HG03439 (cell line): Measurements from ENCODE around the gene C1orf35.

Experiments used
- ATAC-seq: cut with Tn5 transposase; IDR thresholded peaks from one replicate; pipeline ENCODE4 v1.9.1; 2021; ENCODE audit warnings: mild to moderate bottlenecking, moderate library complexity; ENCODE audit not compliant: unreplicated experiment

The C1orf35 gene

DNA sequence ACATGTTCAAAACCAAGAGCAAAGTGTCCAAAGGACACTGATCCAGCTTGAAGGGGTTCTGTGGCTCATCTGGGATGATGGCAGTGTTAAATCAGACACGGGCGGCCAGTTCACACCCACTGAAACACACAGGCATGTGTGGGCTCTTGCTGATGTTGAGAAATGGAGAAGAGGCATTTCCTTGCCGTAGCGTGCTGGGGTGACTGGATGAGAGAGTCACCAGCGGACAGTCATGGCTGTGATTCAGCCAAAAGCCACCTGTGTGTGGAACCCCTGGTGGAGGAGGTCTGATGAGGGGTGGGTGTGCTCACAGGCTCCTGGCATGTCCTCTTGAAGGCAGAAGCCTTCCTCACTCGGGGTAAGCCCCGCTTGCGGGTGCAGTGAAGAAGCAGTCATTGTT is 7.2 kb downstream of the C1orf35 start:
- no peak for ATAC-seq

DNA sequence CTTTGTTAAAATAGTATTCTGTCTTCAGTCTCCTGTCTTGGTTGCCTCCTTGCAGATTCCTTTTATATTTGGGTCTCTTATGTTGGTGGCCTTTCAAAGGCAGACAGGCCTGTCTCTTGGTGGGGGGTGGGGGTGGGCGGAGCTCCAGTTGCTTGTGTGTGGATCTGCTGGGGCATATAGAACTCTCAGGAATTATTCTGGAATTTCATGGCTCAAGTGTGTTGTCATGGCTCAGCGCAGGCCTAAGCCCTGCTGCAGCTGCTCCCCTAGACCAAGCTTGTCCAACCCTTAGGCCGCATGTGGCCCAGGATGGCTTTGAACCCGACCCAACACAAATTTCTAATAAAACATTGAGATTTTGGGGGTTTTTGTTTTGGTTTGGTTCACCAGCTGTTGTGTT is 8.0 kb downstream of the C1orf35 start:
- no peak for ATAC-seq

DNA sequence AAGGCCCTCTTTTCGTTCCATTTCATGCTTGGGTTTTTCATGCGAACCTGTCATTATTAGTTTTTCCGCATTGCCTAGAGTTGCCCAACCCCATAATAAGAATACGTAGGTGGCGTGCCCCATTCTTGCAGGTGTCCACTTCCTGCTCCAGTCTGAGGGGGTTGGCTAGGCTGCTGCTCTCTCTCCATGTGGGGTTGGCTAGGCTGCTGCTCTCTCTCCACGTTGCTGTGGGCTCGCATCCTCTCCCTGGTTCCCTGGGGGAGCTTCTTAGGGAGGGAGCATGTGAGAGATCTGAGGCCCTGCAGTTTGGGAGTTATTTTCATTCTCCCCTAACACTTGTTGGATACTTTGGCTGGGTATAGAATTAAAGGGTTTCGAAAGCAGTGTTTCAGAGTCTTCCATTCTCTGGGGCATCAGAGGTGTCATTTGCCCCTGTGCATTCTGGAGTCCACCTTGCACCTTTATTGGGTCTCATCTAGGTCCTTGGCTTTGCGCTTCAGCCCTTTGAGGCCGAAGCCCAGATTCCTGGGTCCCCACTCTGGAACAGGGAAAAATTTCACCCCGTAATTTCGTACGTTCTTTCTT is 8.6 kb downstream of the C1orf35 start:
- ATAC-seq = no peak

DNA sequence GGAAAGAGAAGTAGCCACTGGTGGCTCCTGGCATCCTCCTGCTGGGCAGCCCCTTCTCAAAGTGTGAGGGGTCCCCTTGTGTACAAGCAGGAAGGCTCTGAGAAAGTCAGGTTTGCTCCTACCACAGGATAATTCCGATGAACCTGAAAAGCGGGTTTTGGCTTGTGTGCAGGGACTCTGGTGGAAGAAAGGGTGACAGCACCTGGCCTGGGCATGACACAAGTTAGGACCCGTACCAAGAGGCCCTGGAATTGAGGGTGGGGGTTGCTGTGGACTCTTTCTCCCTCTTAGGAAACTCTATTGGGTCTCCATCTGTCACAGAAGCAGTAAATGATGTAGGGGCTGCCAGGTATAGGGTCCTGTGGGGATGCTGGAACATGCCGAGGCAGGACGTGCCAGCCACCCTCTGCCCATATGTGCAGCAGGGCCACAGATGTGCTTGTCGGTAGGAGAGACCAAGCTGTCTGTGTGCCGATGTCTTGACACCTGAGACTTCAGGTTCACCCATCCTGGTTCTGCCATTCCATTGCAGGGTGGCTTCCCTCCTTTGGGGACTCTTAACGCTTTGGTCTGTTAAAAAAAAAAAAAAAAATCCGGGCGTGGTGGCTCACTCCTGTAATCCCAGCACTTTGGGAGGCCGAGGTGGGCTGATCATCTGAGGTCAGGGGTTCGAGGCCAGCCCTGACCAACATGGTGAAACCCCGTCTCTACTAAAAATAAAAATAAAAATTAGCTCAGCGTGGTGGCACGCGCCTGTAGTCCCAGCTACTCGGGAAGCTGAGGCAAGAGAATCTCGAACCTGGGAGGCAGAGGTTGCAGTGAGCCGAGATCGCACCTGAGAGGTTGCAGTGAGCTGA is 9.8 kb downstream of the C1orf35 start:
- ATAC-seq = no peak

DNA sequence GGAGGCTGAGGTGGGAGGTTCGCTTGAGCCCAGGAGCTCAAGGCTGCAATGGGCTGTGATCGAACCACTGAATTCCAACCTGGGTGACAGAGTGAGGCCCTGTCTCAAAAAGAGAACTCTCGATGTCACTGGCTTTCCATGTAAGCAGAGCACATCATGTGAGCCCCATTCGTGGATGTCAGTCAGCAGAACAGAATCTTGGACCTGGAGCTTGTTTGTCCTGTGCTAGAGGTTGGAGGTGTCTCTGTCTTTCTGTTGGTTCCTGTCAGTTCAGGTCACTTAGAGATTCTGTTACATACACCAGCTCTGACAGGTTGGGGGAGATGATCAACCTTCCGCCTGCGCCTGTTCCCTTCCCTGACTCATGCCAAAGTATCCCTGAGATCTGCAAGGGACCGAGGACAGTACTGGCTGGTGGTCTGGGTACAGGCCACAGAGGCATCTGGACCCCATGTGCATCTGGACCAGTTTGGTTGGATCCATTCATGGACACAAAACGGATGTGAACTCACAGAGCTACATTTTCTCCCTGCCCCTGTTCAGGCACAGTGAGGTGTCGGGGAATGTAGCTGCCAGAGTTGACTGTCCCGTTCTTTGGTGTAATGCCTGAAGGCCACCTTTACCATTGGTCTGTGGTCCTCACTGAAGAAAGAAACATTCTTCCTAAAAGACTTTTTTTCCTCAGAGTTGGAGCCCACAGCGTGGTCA is 10.6 kb downstream of the C1orf35 start:
- no peak for ATAC-seq

DNA sequence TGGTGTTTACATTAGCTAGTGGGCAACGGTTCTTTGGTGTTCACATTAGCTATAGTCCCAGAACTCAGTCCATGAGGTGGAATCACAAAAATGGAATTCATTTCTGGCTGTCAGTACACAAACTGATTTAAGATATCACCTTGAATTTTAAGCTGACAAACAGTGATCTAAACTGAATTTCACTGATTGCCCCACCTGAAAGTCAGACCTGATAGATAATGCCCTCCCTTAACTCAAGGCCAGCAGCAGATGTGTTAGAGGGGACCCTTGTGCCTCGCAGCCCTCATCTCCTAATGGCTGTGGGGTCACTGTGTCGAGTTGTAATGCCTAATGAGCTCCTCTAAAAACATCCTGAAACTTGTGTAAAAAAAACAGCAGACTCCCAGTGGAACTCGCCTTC is 12.0 kb downstream of the C1orf35 start:
- ATAC-seq = no peak

DNA sequence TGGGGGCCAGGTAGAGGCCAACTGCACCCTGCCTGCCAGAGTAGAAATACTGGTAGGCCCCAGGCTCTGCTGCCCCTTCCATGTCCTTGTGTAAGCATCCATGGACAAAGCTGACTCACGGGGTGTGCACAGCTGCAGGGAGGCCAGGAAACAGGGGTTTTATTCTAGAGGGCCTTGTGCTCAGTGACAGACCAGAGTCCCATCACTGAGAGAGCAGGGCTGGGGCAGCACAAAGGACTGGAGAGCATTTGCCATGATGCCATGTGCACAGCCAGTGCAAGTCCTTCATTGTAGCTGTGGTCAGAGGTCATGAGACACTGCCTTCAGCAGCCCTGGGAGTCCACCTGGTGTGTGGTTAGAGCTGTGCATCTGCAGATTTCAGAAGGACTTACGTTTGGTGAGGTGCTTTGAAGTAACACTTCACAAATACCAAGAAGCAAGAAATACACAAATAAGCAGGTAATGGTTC is 12.5 kb downstream of the C1orf35 start:
- ATAC-seq = no peak

DNA sequence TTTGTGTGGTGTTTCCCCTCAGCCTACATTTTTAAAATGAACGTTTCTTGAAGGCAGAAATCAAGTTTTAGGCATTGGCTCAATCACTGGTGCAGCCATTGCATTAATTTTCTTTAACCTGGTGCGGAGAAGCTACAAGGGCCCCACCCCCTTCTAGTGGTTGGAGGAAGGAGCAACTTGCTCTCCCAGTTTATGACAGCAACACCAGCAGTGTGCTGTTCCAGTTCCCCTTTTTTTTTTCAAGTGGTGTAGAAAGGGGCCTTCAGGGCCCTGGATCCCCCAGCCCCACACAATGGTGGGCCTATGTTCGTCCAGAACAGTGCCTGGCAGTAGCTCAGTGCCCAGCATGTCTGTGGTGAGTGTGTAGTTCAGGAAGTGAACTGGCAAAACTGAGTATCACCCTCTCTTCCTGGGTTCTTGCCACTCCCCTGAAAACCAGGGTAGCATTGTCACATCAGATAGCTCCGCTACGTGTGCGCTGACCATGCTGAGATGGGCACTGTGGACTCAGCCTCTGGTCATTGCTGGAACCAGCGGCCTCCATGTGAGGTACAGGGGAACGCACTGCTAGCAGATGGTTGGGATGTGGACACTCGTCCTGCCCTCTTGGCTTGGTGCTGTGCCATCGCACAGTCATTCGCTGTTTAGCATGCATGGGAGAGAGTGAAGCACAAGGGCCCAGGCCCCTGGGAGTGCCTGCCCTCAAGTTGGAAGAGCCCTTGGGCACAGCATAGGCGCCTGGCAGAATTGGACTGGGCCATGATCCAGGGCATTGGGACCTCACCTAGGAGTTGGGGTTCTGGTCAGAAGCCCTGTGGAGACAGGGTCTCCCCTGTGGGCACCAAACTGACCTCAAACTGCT is 13.4 kb downstream of the C1orf35 start:
- ATAC-seq = no peak

DNA sequence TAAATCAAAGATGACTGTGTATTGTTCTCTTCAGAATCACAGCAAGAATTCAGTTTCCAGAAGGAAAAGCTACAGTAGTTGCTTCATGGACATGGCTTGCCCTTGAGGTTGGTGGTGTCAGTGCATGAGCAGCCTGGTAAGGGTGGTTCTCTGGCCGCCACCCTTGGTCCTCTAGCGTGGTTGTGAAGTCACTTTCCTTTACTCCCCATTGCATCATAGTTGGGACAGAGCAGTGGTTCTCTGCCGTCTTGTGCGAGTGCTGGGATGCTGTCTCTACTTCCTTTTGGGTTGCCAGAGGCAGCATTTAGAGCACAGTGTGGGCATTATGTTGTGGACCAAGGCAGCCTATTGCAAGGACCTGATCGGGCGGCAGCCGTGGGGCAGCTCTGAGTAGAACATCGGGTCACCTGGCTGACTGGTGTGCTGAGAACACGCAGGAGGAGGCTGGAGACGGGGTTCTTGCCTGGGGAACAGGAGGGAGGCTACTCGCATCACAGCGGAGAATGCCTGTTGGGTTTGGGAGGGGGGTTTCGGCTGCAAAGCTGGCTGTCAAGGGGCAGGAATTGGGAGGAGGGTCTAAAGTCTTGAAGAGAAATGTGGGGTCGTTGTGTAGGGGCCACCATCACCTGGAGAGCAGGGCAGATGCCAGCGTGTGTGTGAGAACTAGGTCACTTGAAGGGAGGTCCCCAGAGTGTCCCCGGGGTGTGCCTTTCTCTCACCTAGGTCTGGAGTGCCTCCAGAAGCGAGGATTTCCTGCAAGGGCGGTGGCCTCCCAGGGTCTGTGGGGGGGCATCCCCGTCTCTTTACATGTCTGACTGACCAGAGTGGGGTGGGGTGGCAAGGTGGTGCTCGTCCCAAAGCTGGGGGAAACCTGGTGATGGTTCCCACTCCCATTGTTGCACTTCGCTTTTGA is 14.3 kb downstream of the C1orf35 start:
- ATAC-seq = no peak

DNA sequence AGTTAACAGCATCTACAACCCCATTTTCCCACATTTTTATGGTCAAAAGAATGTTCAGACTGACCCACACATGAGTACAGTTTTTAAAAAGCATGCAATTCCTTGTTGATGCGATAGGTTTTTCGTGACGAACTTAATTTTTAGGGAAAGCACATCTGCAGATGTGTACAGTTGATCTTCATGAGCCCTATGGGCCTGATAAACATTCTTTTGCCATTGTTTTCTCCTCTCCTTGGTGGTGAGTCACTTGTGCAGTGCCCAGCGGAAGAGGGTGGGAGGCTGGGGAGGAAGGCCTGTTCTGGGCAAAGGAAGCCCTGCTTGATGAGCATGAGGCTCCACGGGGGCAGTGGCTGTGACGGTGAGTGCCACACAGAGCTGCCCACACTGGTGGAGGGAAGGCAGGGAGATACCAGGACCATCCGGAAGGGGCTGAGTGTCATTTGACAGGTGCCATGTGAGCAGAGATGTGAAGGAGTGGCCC is 15.3 kb downstream of the C1orf35 start:
- no peak for ATAC-seq

DNA sequence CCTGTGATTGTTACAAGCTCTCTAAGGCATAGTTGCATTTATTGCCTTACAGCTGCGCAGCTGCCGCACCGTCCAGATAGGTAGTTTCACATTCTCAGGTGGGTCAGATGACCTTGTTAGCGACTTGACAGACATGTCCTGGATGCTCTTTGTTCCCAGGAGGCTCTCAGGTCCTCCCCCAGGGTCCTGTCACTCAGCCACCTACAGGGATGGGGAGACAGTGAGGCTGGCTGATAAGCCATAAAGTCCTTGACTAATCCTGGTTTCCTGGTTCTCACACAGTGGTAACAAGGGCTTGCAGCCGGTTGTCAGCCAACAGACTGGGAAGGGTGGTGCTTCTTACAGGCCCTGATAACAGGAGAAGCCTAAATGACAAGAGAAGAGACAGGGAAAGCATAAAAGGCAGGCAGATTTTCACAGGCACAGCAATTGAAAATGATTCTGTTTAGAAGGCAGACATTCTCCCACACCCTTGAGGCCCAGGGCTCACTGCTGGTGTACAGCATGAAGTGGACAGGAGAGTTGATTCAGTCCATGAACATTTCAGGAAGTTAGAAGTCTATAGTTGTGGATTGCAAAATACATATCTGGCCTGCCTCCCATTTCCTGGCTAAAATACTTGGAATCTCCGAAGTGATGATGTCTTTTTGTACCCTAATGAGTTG is 17.7 kb downstream of the C1orf35 start:
- no peak for ATAC-seq

DNA sequence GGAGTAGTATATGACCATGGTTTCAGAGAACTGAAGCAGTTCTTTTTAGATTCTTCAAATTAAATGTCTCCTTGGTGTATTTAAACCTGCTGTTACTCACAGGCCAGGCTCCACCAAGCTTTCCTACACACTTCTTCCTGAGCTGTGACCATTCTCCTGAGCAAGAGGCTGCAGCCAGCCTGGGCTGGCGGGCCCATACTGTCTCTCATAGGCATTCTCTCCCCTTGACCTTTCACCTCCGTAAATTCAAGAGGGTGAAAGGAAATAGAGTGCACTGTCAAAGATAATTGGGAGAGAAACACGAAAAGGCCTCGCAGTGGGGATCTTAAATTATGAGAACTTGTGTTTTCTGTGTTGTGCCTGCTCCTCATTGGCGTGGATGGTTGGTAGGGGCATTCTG is 18.3 kb downstream of the C1orf35 start:
- no peak for ATAC-seq

DNA sequence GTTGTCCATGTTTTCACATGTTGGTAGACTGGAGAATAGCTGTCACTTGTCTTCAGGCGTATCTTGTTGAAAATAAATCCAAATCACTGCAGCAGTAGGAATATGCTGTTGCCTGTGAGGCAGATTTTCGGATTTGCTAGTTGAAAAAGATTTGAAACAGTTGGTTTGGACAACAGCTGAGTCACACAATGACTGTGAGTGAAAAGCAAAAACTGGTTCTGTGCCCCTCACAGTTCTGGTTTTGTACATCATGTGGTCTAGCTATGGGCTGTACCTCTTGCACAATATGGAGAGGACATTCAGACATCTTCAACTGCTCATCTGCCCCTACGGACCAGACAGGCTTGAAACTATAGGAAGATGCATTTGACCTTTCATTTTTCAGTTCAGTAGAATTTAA is 18.8 kb downstream of the C1orf35 start:
- ATAC-seq = no peak

DNA sequence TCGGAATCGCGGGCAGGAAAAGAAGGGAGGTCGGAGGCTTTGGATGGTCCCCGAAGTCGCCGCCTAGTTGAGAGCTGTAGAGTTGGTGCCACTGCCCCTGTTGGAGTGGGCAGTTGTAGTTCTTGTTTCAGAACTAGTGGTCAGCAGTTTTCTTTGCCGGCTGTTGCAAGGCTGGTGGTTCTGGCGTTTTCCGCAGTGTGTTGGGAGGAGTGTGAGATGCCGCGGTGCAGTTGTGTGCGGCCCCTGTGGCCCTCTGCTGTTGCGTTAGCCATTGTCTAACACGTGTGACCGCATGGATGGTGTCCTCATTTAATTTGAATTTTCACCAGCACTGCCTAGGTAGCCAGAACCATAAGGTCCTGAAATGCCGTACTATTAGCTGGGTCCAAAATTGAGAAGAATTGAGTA is 19.2 kb downstream of the C1orf35 start:
- no peak for ATAC-seq

DNA sequence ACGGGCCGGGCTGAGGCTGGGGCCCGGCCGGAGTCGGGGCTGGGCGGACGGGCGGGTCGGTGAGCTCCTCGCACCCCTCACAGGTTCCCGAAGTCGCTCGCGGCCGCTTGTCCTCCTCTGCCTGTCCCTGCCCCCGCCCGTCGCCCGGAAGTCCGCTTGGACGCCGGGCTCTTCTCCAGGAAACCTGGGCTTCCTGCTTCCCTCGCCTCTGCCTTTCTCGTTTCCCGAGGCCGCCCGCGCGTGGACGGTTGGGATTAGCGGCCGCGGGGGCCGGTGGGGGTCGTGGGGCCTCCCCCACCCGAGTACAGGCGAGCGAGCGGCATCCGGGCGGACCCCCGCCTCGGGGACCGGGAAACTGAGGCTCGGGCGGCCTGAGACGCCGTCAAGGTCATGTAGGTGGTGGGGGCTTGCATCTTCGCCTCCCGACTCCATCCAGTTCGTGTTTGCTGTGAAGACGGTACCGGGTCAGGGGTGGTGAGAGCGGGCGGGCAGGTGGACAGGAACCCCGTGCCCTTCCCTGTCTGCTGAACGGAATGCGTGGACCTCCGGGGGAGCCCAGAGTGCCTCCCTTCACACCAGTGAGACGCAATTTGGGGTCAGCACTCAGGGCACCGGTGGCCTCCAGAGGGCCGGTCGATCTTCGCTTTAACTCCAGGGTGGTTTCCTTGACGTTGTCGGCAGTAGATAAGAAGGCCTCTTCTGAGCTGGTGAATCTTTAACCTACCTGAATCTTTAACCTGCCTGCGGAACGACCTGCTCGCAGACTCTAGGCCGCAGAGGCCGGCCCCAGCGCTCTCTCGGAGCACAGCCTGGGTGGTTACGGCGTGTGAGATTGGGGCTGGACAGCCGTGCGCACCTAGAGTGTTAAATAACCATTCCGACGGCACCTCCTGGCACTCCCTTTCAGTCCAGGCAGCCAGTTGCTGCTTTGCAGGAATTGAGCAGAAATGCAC is 19.9 kb downstream of the C1orf35 start:
- no peak for ATAC-seq

DNA sequence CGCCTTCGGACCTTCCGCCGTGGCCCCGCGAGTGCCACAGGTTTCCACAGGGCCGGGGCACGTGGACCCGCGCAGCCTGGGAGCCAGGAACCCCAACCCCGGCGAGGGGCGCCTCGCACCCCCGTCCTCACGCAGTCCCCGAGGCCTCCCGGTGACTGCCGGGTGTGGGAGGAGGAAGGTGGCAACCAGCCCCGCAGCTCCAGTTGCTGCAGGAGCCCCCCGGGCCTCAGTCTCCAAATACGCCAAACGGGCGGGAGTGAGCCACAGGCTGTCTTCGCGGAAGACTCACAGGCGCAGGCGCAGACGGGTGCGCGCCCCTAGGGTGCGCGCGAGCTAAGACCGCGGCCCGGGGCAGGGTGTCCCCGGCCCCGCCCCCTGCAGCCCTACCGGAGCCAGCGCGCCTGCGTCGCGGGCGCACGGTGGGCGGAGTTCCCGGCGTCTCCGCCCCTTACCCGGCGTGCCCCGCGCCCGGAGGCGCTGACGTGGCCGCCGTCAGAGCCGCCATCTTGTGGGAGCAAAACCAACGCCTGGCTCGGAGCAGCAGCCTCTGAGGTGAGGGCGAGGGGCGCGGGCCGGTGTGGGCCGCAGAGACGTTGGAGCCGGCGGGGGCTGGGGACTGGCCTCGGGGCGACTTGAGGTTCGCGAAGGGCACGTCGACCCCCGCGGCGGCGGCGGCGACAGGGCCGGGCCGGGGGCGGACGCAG is 20.8 kb downstream of the C1orf35 start, which contains the start of gene ARF1:
Gene ARF1, plus strand, starts transcription at position 495 of the 704 bp plus-strand sequence. CDS start 14,407 bp downstream, outside the sequence.
- ATAC-seq = peak; percentile 72

DNA sequence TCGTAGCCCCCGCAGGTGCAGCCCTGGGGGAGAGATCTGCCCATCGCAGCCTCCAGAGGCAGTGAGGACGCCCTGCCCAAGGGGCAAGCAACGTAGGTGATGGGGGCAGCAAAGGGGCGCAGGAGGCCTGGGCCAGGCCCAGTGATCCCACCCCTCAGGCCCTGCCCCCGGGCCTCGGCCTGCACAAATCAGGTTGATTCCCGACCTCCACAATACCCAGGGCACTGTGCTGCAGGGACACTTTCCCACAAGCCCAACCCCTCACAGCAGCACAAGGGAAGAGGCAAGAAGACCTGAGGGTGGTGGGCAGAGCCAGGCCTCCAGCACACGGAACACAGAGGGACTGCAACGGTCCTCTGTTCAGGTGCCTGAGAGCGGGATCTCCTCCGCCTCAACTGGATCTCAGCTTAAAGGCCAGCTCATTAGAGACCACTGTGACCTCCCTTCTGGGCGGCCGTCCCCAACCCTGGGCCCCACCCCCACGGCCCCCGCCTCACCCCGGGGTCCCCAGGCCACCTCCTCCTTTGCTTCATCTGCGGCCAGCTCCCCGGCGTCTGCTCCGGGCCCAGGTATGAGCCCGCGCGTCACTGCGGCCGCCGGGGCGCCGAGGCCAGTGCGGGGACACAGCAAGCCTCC is 21.4 kb downstream of the C1orf35 start:
- peak; percentile 26 for ATAC-seq
